ENCODE measurements around the gene NOXO1. TPM values are rescaled to one million over a fixed set of nuclear protein-coding genes. Genes with fewer than 3 reads are reported as not detected.
"Not testable (repeated sequence)": the region's sequence is repeated elsewhere in the genome, so short reads cannot be mapped to it uniquely, and the experiment has no call there.

Gene NOXO1
- total RNA-seq, 2 experiments from 2014 or later = 0.23 to 0.36 TPM

- CTCF ChIA-PET = interaction anchor here (0.9 to 1.4 kb wide), 3 partner anchors 11 to 1816 kb away, joined by 3 to 4 read pairs (median 3); partner anchors contain the start of gene MSRB1
- POLR2A ChIA-PET = interaction anchor here (0.6 to 2.1 kb wide), 7 partner anchors 8 to 186 kb away, joined by 3 to 11 read pairs (median 4); partner anchors contain the start of genes EME2, GFER, MRPS34 and MSRB1
Observed at GRCh38 chr16:1959269-1960039, 21.8 kb downstream of the NOXO1 start, which contains the start of gene NDUFB10. NDUFB10 (plus strand) TSS chr16:1959538; CDS start chr16:1959625, 87 bp downstream.

- POLR2A ChIA-PET = interaction anchor here (0.8 kb wide), 1 partner anchor 12 kb away, joined by 3 read pairs; no protein-coding TSS in a partner anchor
- CTCF ChIA-PET = interaction anchor here (1.1 to 1.4 kb wide), 2 partner anchors 12 to 15 kb away, joined by 3 to 4 read pairs; partner anchors contain the start of gene MSRB1
Observed at GRCh38 chr16:1958715-1959268, 22.5 kb downstream of the NOXO1 start.

GRCh38 chr16:1958143-1958491 is 23.2 kb downstream of the NOXO1 start:
- POLR2A ChIA-PET, CTCF ChIA-PET: not testable (repeated sequence)

- CTCF ChIA-PET, POLR2A ChIA-PET: not testable (repeated sequence)
Observed at GRCh38 chr16:1957434-1958142, 23.7 kb downstream of the NOXO1 start.

- CTCF ChIA-PET = interaction anchor here (1.0 to 1.2 kb wide), 2 partner anchors 10 to 50 kb away, joined by 3 read pairs; partner anchors contain the start of gene MSRB1
- POLR2A ChIA-PET = no interaction called here
Observed at GRCh38 chr16:1953734-1954133, 27.5 kb downstream of the NOXO1 start.

GRCh38 chr16:1950559-1950958 is 30.7 kb downstream of the NOXO1 start:
- POLR2A ChIA-PET = no interaction called here
- CTCF ChIA-PET = no interaction called here

DNA sequence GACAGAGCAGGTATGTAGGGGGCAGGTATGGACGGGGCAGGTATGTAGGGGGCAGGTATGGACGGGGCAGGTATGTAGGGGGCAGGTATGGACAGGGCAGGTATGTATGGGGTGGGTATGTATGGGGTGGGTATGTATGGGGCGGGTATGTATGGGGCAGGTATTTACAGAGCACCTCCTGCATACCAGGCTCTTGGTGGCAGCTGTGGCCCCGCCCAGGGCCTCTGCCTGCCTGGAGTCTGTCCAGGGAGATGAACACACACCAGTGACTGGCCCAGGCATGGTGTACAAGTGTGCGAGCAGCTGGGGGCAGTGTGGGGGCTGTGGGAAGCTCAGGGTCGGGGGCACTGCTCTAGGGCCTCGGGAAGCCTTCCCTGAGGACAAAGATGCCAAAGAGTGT is 31.2 kb downstream of the NOXO1 start:
- ChIA-PET CTCF (no interaction called here), POLR2A (no interaction called here)

- ChIA-PET POLR2A (no interaction called here), CTCF (interaction anchor here (0.7 kb wide), 1 partner anchor 101 kb away, joined by 3 read pairs; no protein-coding TSS in a partner anchor)
Observed at GRCh38 chr16:1949507-1949906, 31.8 kb downstream of the NOXO1 start.

DNA sequence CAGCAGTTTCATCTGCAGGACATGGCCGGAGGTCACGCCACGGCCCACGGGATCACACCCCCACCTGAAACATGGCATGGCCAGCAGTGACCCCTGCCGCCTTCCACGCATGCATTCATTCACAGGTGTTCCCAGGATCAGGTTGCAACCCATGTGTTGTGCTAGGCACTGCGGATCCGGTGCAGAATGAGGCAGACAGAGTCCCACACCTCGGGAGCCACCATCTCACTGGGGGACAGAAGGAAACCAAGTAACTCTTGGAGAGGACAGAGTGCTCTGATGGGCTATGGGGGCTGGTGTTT is 33.9 kb downstream of the NOXO1 start:
- POLR2A ChIA-PET = interaction anchor here (1.3 kb wide), 1 partner anchor 208 kb away, joined by 9 read pairs; the partner anchor contains the start of gene TRAF7
- CTCF ChIA-PET = interaction anchor here (0.7 kb wide), 1 partner anchor 18 kb away, joined by 3 read pairs; no protein-coding TSS in a partner anchor

DNA sequence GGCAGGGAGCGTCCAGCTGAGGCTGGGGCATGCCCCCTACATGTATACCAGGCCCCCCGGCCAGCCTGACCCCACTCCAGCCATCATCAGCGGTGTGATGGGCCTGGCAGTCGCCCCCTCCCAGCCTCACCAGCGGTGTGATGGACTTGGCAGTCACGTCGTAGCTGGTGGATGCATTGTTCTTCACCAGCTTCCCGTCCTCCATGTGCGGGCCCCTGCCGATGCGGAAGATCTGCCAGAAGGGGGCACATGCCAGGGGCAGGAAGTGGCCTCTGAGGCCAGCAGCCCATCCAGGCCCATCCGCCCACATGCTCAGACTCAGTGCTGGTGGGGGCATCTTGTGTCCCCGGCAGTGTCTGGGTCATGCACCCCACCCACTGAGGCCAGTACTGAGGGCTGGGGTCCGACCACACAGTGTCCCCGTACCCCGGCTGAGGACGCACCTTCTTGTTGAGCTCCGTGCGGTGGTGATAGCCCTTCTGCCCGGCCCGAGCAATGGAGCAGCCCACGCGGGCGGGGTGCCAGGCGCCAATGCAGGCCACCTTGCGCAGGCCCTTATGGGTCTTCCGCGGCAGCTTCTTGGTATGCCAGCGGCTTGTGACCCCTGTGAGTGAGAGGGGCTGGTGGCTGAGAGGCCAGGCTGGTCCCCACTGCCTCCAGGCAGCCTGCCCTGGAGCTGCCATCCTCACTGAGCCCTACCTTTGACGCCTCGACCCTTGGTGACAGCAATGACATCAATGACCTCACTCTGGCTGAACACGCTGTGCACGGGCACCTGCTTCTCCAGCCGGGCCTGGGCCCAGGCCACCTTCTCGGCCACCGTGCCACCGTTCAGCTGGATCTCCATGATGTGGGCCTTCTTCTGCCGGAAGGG is 34.5 kb downstream of the NOXO1 start:
- POLR2A ChIA-PET = interaction anchor here (0.6 kb wide), 1 partner anchor 24 kb away, joined by 4 read pairs; no protein-coding TSS in a partner anchor
- CTCF ChIA-PET = interaction anchor here (1.3 kb wide), 1 partner anchor 18 kb away, joined by 5 read pairs; no protein-coding TSS in a partner anchor

- ChIA-PET CTCF (interaction anchor here (1.3 kb wide), 1 partner anchor 17 kb away, joined by 5 read pairs; no protein-coding TSS in a partner anchor), POLR2A (interaction anchor here (0.6 kb wide), 1 partner anchor 234 kb away, joined by 3 read pairs; no protein-coding TSS in a partner anchor)
Observed at GRCh38 chr16:1945559-1946391, 35.5 kb downstream of the NOXO1 start.

- CTCF ChIA-PET = interaction anchor here (1.3 kb wide), 1 partner anchor 16 kb away, joined by 6 read pairs; no protein-coding TSS in a partner anchor
- POLR2A ChIA-PET = interaction anchor here (1.9 kb wide), 1 partner anchor 16 kb away, joined by 11 read pairs; no protein-coding TSS in a partner anchor
Observed at GRCh38 chr16:1944612-1945199, 36.6 kb downstream of the NOXO1 start.

GRCh38 chr16:1942810-1943726 is 38.2 kb downstream of the NOXO1 start, which contains the start of gene MSRB1:
MSRB1 (minus strand) TSS chr16:1943199; CDS start chr16:1943156, 43 bp downstream.
- CTCF ChIA-PET = interaction anchor here (0.6 to 1.3 kb wide), 6 partner anchors 10 to 346 kb away, joined by 3 to 6 read pairs (median 4); partner anchors contain the start of genes CRAMP1, IFT140 and NDUFB10
- POLR2A ChIA-PET = interaction anchor here (0.7 to 1.9 kb wide), 7 partner anchors 15 to 212 kb away, joined by 3 to 21 read pairs (median 5); partner anchors contain the start of genes NUBP2, RPS2, SPSB3 and TBL3

- ChIA-PET POLR2A (interaction anchor here (1.2 to 1.4 kb wide), 2 partner anchors 23 to 160 kb away, joined by 3 read pairs; partner anchors contain the start of genes NUBP2, RPS2 and SPSB3), CTCF (interaction anchor here (1.5 kb wide), 1 partner anchor 79 kb away, joined by 8 read pairs; no protein-coding TSS in a partner anchor)
Observed at GRCh38 chr16:1942047-1942809, 39.0 kb downstream of the NOXO1 start.

Measured in activated CD8-positive, alpha-beta memory T cell treated with anti-CD3 and anti-CD28 coated beads for 36 hours (primary cell).